H54 (cell line): ENCODE measurements around the gene SDHC.
"Not testable (repeated sequence)": the region's sequence is repeated elsewhere in the genome, so short reads cannot be mapped to it uniquely, and the experiment has no call there.

ENCODE experiments used
- DNase-seq: peaks from one replicate; pipeline ENCODE4 v3.0.0; 2011; ENCODE audit warnings: low spot score, mixed read lengths; ENCODE audit not compliant: insufficient read length
- FAIRE-seq: peaks from 3 replicates; lab custom pipeline; 2011; peaks lifted over from hg19 to GRCh38; lab: Jason Lieb, UNC
- POLR2A ChIP-seq: IDR thresholded peaks from 2 replicates; pipeline ENCODE4 v1.6.1; 2011; ENCODE audit warnings: low read depth, mild to moderate bottlenecking, low read length

SDHC gene

GRCh38 chr1:161300478-161300877 is 13.7 kb upstream of the SDHC start:
- no peak for TF ChIP-seq POLR2A
- FAIRE-seq: no peak
- DNase-seq: no peak

DNA sequence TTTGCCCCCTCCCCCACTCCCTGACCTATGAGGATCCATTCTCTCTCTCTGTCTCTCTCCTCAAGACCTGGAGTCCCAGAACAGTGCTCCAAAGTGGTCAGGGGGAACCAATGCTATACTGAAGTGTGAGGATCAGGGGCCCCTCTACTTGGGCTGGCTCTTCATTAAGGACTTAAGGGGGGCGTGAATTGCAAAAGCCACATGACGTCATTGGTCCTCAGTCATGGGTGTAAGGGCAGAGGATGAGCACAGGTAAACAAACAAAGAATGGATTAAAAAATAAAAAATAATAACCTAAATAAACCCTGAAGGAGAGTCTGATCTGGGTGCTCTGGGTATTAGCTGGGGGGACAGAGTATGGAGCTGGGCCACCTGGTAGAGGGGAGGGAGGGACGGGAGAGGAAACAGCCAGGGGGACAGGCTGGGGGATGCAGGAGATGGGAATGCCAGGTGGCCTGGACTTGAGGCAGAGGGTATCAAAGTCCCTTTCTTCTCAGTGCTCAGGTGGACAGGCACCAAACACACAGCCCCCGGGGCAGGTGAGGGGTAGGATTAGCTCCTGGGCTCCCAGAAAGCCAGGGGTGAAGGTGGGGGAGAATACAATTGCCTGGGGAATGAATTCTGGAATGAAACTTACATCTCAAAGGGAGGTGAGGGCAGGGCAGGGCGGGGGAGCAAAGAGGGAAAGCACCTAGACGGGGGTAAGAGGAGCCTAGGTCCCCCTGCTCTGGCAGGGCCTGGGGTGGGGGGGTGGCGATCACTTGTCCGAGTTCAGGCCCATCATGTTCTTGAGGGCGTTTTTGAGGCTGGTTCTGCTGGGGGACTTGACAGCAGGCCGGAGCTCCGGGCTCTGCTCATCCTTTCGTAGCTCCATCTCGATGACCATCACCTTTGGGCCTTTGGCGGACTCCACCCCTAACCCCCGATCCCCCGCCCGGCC is 9.0 kb upstream of the SDHC start:
- TF ChIP-seq POLR2A: no peak
- FAIRE-seq: no peak

GRCh38 chr1:161305867-161306519 is 8.2 kb upstream of the SDHC start:
- FAIRE-seq: no peak

More for the DNA sequence above, 9.0 kb upstream of the SDHC start:
- DNase-seq: no peak

GRCh38 chr1:161307230-161307768 is 6.9 kb upstream of the SDHC start:
- FAIRE-seq (no peak), DNase-seq (no peak)
- no peak for TF ChIP-seq POLR2A

More at GRCh38 chr1:161305867-161306519, 8.2 kb upstream of the SDHC start:
- TF ChIP-seq POLR2A: no peak
- no peak for DNase-seq

- TF ChIP-seq POLR2A: no peak
- DNase-seq (no peak), FAIRE-seq (no peak)
Measured at GRCh38 chr1:161307892-161308638, 6.1 kb upstream of the SDHC start.

DNA sequence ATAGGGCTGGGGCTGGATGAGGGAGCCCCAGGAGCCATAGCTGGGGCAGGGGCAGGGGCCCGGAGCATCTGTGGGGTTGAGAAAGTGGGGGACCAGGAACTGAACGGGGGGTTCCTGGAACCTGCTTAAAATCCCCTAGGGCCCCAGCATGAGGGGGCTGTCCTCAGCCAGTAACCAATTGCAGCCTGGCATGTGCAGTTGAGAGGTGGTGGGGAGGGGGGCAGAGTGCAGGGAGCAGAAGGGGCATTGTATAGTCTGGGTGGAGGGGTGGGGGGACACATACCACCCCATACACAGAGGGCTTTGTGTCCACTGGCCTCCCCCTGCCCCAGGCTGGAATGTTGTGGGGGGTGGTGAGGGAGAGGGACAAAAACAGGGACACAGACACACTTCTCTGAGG is 4.3 kb upstream of the SDHC start, which contains the start of gene MPZ:
Gene MPZ (minus strand): TSS at position 101 of the 400 bp plus-strand sequence. CDS start 63 bp downstream, at position 38.
- no peak for FAIRE-seq
- TF ChIP-seq POLR2A: no peak
- DNase-seq: no peak

DNA sequence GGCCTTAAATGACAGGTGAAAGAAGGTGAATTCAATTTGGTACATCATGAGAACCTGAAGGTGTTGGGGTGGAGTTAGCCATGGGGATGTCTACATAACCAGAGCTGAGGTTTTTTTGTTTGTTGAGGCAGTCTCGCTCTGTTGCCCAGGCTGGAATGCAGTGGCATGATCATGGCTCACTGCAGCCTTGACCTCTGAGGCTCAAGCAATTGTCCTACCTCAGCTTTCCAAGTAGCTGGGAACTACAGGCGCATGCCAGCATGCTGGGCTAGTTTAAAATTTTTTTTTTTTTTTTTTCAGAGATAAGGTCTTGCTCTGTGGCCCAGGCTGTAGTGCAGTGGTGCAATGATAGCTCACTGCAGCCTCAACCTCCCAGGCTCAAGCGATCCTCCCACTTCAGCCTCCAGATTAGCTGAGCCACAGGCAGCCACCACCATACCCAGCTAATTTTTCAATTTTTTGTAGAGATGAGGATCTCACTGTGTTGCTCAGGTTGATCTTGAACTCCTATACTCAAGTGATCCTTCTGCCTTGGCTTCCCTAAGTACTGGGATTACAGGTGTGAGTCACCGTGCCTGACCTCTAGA is 2.5 kb upstream of the SDHC start:
- TF ChIP-seq POLR2A: no peak
- DNase-seq (no peak), FAIRE-seq (no peak)

DNA sequence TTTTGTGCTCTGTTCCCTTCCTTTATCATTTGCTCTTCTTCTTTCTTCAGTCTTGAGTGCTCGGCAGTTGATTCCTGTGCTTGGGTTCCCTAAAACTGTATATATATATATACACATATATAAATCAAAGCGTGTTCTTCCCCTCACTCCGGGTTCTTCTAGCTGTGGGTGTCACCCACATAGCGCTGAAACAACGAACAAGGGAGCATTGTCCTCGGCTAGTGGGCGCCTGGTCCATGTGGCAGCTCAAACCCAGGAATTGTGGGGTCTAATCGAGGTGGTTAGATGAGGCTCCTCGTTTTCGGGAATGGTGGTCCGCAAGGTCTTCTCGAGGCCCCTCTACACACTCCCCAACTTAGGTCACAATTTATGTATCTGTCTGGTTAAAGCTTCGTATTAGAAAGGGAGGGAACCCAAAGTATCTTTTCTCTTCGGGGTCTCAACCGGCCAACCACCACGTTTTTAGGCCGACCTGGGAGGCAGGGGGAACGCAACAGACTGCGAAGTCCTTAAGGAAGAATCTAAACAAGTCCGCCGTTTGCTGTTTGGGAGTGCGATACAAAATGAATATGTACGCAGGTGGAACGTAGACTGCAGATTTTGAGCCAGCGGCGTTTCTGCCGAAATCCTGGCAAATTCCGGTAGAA is 504 bp upstream of the SDHC start:
- DNase-seq (no peak), FAIRE-seq (no peak)
- TF ChIP-seq POLR2A: no peak

- not testable (repeated sequence) for DNase-seq, FAIRE-seq
Measured at GRCh38 chr1:161315841-161316674, 1.9 kb downstream of the SDHC start.

DNA sequence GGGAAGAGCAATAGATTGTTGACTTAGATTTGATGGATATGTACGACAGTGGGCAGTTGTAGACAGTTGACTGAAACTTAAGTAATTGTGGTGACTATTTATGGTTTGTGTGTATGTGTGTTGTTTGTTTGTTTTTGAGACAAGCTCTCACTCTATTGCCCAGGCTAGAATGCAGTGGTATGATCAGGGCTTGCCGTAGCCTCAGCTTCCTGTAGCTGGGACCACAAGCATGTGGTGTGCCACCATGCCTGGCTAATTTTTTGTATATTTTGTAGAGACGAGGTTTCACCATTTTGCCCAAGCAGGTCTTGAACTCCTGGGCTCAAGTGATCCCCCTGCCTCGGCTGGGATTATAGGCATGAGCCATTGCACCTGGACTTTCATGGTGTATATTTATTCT is 9.8 kb downstream of the SDHC start:
- FAIRE-seq (no peak), DNase-seq (no peak)
- no peak for TF ChIP-seq POLR2A

DNA sequence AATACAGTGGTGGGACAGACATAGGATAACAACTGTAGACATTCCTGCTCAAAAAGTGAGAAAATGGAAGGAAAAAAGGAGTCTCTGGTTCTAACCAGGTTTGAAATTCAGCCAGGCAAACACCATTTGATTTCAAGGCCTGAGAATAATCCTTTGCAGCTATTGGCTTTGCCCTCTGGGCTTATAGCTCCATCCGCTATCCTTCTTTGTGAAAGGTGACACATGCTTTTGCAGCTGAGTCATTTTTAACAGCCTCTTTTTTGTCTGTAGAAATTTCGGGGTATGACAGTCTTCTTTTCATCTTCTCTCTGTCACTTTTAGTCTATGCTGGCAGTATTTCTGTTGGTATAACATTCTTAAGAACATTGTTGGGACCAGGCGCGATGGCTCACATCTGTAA is 16.2 kb downstream of the SDHC start:
- TF ChIP-seq POLR2A: no peak
- no peak for FAIRE-seq
- peak; percentile 28 for DNase-seq

- TF ChIP-seq POLR2A: no peak
- no peak for DNase-seq
- no peak for FAIRE-seq
Measured at GRCh38 chr1:161333166-161333565, 19.0 kb downstream of the SDHC start.

GRCh38 chr1:161335796-161336195 is 21.6 kb downstream of the SDHC start:
- no peak for TF ChIP-seq POLR2A
- FAIRE-seq: no peak

More at GRCh38 chr1:161335796-161336195, 21.6 kb downstream of the SDHC start:
- DNase-seq: no peak
